Limb (tissue), 2 donors: Measurements from ENCODE around the gene VASH1.
"Not testable (repeated sequence)": the region's sequence is repeated elsewhere in the genome, so short reads cannot be mapped to it uniquely, and the experiment has no call there.

ENCODE experiments used
- DNase-seq, 2 donors: peaks; one replicate each; pipeline ENCODE4 v3.0.0-alpha.2; 2016; ENCODE audit errors: extremely low spot score in 2 of 2

Gene VASH1

DNA sequence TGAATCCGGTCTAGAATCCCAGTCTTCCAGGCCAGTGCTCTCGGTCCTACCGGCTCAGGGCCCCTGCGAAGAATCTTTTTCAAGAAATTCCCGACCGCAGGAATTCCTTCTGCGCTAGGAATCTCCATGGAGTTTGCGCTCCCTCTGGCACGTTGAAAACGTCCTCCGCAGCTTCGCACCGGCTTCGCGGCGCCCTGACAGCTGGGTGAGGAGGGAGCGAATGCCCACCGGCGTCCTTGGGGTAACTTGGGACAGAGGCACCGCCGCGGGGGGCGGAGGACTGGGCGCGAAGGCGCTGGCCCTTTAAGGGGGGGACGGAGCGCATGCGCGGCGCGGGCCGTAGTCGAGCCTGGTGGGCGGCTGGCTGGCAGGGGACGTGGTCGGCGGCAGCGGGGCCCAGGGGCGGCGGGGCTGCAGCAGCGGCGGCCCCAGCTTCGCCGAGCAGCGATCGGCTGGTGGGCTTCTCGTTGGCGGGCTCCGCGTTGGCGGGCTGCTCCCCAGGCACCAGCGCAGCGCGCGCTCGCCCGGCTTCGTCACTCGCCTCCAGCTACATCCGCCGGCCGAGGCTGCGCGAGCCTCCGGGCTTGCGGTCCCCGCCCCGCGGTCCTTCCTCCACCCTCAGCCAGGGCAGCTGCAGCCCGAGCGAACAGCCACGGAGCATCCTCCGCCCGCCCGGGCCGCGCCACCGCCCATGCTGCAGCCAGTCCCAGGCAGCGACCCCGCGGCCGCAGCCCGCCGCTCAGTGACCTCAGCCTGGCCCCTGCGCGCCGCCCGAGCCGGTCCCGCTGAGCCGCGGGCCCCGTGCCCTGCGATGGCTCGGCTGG is at the start of gene VASH1:
TSS of gene VASH1 (plus strand) at position 333 of the 824 bp plus-strand sequence. CDS start 1,354 bp downstream, outside the sequence.
- DNase-seq = peak; percentile 78 to 88

- DNase-seq = no peak
These were observed 48.1 kb upstream of the VASH1 start for GRCh38 chr14:76713121-76713520.

DNA sequence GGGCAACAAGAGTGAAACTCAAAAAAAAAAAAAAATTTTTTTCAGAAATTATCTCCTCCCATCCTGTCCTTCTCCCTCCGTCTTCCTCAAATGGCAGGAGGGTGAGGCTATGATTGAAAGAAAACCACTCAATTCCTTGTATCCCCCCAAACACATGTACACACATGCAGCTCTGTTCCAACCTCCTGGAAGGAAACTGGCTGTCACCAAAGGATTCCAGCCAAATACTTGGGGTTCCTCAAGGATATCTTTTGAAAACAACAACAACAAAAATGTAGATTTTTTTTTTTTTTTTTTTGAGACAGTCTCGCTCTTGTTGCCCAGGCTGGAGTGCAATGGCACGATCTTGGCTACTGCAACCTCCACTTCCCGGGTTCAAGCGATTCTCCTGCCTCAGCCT is 46.8 kb upstream of the VASH1 start:
- no peak for DNase-seq

- no peak for DNase-seq
These were observed 46.2 kb upstream of the VASH1 start for GRCh38 chr14:76715101-76715500.

DNA sequence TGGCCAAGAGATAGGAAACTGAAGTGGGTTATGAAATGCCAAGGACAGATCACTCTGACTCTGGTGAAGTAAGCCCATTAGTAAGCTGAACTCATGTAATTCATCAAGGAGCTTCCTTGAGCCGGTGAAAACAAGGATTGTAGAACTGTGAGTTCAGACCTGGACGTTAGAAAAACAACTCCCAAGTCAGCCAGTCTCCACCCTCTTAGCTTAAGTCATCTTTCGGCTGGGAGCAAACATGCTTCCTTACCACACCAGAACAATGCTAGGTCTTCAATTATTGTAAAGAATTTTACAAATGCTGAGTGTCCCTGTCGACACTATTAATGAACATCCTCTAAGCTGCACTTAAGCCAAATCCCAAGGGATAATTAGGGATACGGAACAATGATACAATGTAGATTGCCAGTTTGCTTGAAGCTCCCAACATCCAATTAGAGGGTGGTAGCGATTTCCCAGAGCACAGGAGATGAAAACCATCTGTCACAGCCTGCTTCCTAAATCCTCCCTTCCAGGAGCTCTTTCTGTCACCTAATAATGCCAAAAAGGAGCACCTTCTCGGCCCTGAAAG is 45.7 kb upstream of the VASH1 start:
- no peak for DNase-seq

DNA sequence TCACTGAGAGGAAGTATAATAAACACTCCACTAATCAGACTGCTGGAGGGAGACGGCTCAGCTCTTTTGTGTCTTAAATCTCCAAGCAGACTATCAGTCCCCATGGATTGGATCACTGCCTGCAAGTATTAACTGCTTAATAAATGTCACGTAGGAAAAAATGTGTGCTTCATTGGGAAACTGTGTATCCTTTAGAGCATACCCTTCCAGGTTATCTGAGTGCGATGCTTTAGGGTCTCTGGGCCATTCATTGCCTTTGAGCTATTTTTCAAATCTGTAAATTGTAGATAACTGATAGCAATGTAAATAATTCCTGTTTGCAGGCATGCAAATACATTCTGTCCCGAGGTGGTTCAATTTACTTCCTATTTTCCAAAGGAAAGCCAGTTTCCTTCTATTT is 45.0 kb upstream of the VASH1 start:
- no peak for DNase-seq

DNA sequence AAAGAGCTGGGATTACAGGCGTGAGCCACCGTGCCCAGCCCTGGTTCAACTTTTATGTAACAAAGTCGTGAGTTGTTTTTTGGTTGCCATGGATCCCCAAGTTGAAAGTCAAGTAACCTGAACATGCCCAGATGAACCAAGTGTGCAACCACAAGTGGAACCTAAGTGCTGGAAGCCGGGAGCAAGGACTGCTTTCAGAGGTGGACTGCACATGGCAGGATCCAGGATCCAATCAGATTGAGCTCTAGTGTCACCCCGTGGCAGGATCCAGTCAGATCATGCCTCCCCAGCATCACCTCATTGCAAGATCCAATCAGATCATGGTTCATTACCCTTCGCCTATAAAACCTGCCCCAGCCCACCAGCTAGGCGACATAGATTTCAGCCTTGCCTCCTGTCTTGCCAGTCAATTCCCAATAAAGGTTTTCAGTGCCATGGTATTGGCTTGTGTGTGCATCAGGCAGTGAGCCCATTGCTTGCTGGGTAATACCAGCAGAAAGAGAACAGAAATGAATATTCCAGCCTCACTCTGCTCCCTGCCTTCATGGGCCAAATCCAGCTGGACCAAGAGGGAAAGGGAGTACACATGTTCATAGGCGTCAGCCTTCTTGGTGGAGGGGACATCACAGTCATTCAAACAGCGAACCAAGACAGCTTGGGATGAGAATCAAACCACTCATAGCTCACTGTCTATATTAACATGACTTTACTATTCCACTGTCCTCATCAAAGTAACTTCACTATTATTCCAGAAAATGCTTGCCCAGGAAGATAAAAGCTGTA is 43.6 kb upstream of the VASH1 start:
- no peak for DNase-seq

DNA sequence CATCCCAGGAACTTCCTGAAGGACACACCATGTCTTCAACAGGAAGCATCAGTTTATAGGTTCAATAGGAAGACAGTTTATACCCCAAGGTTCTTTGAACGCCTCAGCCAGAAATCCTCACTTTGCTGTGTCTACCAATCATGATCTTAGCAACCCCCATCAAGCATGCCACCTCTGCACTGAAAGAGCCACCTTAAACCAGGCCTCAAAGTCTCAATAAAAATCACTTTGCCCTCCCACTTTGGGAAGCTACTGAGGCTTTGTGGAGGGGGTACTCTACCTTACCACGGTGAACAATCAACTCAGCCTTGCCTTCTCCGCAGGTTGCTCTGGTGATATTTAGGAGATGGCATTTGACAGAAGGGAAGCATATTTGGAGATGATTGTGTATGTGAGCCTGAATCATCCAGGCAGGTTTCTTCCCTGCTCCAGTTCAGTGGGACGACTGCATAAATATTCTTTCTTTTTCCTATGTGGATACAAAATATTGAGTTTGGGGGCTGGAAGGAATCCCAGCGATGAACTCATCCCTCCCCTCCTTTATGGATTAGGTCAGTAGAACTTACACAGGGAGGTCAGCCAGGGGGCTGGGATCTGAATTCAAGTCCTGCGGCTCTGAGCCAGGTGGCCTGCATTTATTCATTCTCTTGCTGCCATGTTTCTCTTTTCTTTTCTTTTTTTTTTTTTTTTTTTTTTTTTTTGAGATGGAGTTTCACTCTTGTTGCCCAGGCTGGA is 42.8 kb upstream of the VASH1 start:
- DNase-seq = no peak

- no peak for DNase-seq
These were observed 41.6 kb upstream of the VASH1 start for GRCh38 chr14:76719666-76720065.

- peak; percentile 78 to 81 for DNase-seq
These were observed 40.9 kb upstream of the VASH1 start for GRCh38 chr14:76720382-76720813.

- DNase-seq = not testable (repeated sequence)
These were observed 39.8 kb upstream of the VASH1 start for GRCh38 chr14:76721506-76721905.

DNA sequence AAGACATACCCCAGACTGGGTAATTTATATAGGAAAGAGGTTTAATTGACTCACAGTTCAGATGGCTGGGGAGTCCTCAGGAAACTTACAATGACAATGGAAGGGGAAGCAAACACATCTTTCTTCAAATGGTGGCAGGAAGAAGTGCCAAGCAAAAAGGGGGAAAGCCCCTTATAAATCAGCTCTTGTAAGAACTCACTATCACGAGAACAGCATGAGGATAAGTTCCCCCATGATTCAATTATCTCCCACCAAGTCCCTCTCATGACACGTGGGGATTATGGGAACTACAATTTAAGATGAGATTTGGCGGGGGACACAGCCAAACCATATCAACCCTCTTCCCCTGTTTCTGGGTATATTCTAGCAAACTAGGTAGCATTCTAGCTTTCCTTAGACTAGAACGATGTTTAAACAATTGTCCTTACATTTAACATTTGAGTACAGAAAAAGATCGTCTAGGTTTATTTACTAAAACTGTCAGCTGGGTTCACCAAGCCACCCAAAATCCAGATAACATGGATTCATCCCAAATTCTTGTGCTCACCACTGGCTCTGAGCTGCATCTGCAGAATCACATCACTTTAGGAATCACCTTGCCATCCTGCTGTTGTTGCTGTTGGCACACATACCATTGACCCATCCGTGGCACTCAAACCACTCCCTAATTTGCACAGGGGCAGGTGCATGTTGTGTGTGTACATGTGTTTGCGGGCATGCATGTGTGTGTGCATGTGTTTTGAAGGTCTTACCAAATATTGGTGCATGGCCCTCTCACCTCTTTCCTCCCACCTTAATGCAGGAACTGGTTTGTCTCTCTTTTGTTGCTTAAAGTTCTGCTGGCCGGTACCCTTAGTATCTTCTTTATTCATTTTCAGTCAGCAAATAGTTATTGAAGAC is 36.4 kb upstream of the VASH1 start:
- DNase-seq = no peak

GRCh38 chr14:76726551-76726970 is 34.7 kb upstream of the VASH1 start:
- no peak for DNase-seq

GRCh38 chr14:76727384-76727783 is 33.9 kb upstream of the VASH1 start:
- no peak for DNase-seq

DNA sequence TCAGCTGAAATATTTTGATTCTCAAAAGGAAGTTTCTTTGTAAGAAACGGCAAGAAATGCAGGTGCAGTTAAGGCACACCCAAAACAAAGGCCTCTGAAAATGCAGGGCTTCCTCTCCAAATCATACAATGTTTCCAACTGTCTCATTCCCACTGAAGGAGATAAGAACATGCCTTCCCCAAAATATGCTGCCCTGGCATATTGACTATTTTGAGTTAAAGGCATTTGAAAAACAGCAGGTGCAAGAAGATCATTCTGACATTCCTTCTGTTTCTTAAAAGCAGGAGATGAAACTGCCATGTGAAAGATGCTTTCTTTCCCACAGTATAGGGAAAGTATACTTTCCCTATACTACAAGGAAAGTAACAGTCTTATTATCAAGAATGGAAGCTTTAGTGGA is 33.4 kb upstream of the VASH1 start:
- DNase-seq = no peak

- no peak for DNase-seq
These were observed 32.0 kb upstream of the VASH1 start for GRCh38 chr14:76729258-76729657.

DNA sequence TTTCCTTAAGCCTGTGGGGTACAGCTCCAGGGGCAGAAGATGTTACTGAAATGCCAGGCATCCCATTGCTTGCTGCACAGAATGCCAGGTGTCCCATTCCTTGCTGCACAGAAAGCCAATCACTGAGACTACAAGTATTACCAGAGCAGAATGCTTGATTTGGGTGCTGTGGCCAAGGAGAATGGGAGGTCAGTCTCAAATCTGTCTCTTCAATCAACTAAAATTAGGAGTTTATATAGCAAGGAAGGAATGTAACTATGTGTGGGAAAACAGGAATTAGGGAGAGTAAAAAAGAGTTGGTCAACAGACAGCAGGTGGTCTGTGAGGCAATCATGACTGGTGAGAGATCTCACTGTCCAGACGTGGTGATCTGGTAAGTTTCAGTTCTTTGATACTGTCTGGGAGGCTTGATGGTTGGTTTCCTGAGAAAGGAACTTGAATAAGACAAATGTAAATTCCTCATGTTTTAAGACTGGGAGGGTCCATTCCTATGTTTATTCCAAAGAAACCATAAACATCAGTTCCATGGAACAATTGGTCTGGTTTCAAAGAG is 31.2 kb upstream of the VASH1 start:
- DNase-seq = no peak

DNA sequence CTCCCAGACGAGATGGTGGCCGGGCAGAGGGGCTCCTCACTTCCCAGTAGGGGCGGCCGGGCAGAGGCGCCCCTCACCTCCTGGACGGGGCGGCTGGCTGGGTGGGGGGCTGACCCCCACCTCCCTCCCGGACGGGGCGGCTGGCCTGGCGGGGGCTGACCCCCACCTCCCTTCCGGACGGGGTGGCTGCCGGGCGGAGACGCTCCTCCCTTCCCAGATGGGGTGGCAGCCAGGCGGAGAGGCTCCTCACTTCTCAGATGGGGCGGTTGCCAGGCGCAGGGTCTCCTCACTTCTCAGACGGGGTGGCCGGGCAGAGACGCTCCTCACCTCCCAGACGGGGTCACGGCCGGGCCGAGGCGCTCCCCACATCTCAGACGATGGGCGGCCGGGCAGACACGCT is 26.8 kb upstream of the VASH1 start:
- DNase-seq = not testable (repeated sequence)

DNA sequence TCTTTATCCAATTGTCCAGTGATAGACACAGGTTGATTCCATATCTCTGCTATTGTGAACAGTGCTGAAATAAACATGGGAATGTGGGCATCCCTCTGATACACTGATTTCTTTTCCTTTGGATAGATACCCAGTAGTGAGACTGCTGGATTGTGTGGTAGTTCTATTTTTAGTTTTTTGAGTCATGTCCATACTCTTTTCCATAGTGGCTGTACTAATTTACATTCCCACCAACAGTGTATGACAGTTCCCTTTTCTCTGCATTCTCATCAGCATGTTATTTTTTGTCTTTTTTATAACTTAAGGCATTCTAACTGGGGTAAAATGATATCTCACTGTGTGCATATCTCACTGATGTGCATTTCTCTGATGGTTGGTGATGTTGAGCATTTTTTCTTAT is 24.8 kb upstream of the VASH1 start:
- DNase-seq = no peak

- no peak for DNase-seq
These were observed 20.2 kb upstream of the VASH1 start for GRCh38 chr14:76741074-76741473.
